OCI-LY1 (cell line): ENCODE results near the gene TAC3.
"Not testable (repeated sequence)": the region's sequence is repeated elsewhere in the genome, so short reads cannot be mapped to it uniquely, and the experiment has no call there.

Experiments used
- H2AFZ ChIP-seq: fragments of 200-600 bp; sonication (generic), shearing (Covaris generic); 2 replicates; pipeline ENCODE4 v1.6.0; 2014; ENCODE audit warnings: antibody characterized with exemption, mild to moderate bottlenecking, low read length
- H3F3A ChIP-seq: fragments of 200-600 bp; sonication (generic), shearing (Covaris generic); 2 replicates; pipeline ENCODE4 v1.6.0; 2014; ENCODE audit warnings: mild to moderate bottlenecking, antibody characterized with exemption, low read length, moderate library complexity; ENCODE audit not compliant: insufficient read depth
- H3K27ac ChIP-seq: fragments of 200-600 bp; sonication (generic); 2 replicates; pipeline ENCODE4 v1.5.1; 2014; ENCODE audit warnings: low read length, mixed run types, mild to moderate bottlenecking, low read depth; ENCODE audit not compliant: poor library complexity, severe bottlenecking
- H3K27me3 ChIP-seq: fragments of 200-600 bp; sonication (generic); 2 replicates; pipeline ENCODE4 v1.6.0; 2014; ENCODE audit warnings: antibody characterized with exemption, mild to moderate bottlenecking, low read length, moderate library complexity; ENCODE audit not compliant: insufficient read depth
- H3K36me3 ChIP-seq: fragments of 200-600 bp; sonication (generic); 2 replicates; pipeline ENCODE4 v1.6.1; 2014; ENCODE audit warnings: mild to moderate bottlenecking, antibody characterized with exemption, low read length, moderate library complexity, mixed read lengths; ENCODE audit not compliant: insufficient read depth
- H3K4me1 ChIP-seq: fragments of 200-600 bp; sonication (generic); 2 replicates; pipeline ENCODE4 v1.5.1; 2014; ENCODE audit warnings: mild to moderate bottlenecking, low read length, moderate library complexity; ENCODE audit not compliant: insufficient read depth, severe bottlenecking
- H3K4me2 ChIP-seq: fragments of 200-600 bp; sonication (generic), shearing (Covaris generic); 2 replicates; pipeline ENCODE4 v1.6.1; 2014; ENCODE audit warnings: low read length
- H3K4me3 ChIP-seq: fragments of 200-600 bp; sonication (generic); 2 replicates; pipeline ENCODE4 v1.5.1; 2014; ENCODE audit warnings: low read length, low read depth, mild to moderate bottlenecking, mixed read lengths; ENCODE audit not compliant: poor library complexity, severe bottlenecking
- H3K79me2 ChIP-seq: fragments of 200-600 bp; shearing (Covaris generic); 2 replicates; pipeline ENCODE4 v1.6.1; 2016; ENCODE audit warnings: mixed run types, low read length, mixed read lengths; ENCODE audit not compliant: insufficient read depth
- H3K9ac ChIP-seq: fragments of 200-600 bp; sonication (generic), shearing (Covaris generic); 2 replicates; pipeline ENCODE4 v1.6.1; 2014; ENCODE audit warnings: mild to moderate bottlenecking, low read length, mixed read lengths
- H3K9me2 ChIP-seq: fragments of 200-600 bp; sonication (generic), shearing (Covaris generic); 2 replicates; pipeline ENCODE4 v1.6.1; 2014; ENCODE audit warnings: low read depth, mild to moderate bottlenecking, low read length, mixed read lengths
- H3K9me3 ChIP-seq: fragments of 200-600 bp; shearing (Covaris generic); 2 replicates; pipeline ENCODE4 v1.6.1; 2014; ENCODE audit warnings: low read length, mixed read lengths
- H4K20me1 ChIP-seq: fragments of 200-600 bp; sonication (generic), shearing (Covaris generic); 2 replicates; pipeline ENCODE4 v1.6.0; 2016; ENCODE audit warnings: mild to moderate bottlenecking, low read length; ENCODE audit not compliant: insufficient read depth

Gene TAC3

GRCh38 chr12:56962247-56962646 is 54.1 kb downstream of the TAC3 start:
- H4K20me1 ChIP-seq, H3K9me2 ChIP-seq, H3K36me3 ChIP-seq, H3K4me2 ChIP-seq, H3K27me3 ChIP-seq, H3K4me1 ChIP-seq, H2AFZ ChIP-seq, H3K9me3 ChIP-seq, H3K4me3 ChIP-seq, H3K9ac ChIP-seq, H3K79me2 ChIP-seq, H3F3A ChIP-seq, H3K27ac ChIP-seq: not testable (repeated sequence)
